Nephron (organoid): ENCODE results near the gene ADAM23.
A peak's percentile ranks its signal among the peaks of the same experiment; 100 is the strongest.

Experiments used
- H3K27ac Mint-ChIP-seq, 3 experiments: 2 replicates each; pipeline ENCODE4 v1.8.0; 2020; ENCODE audit warnings: mixed read lengths in 3 of 3, mild to moderate bottlenecking in 2 of 3, moderate library complexity in 1 of 3
- H3K27me3 Mint-ChIP-seq: 2 replicates; pipeline ENCODE4 v1.8.0; 2021; ENCODE audit warnings: low read depth, mild to moderate bottlenecking, moderate library complexity, mixed read lengths
- H3K36me3 Mint-ChIP-seq: 2 replicates; pipeline ENCODE4 v1.8.0; 2020; ENCODE audit warnings: low read depth, mixed read lengths
- H3K4me1 Mint-ChIP-seq: 2 replicates; pipeline ENCODE4 v1.8.0; 2020; ENCODE audit warnings: mixed read lengths
- H3K4me3 Mint-ChIP-seq, 3 experiments: 2 replicates each; pipeline ENCODE4 v1.8.0; 2020; ENCODE audit warnings: mild to moderate bottlenecking in 3 of 3, mixed read lengths in 3 of 3, moderate library complexity in 2 of 3
- H3K9me3 Mint-ChIP-seq: 2 replicates; pipeline ENCODE4 v1.8.0; 2020; ENCODE audit warnings: mixed read lengths
- CTCF ChIP-seq, 3 experiments: fragments of 200-600 bp; sonication (generic); IDR thresholded peaks; one replicate each; pipeline ENCODE4 v1.5.0; 2021; ENCODE audit warnings: antibody characterized with exemption in 3 of 3; ENCODE audit not compliant: unreplicated experiment in 3 of 3

Gene ADAM23

DNA sequence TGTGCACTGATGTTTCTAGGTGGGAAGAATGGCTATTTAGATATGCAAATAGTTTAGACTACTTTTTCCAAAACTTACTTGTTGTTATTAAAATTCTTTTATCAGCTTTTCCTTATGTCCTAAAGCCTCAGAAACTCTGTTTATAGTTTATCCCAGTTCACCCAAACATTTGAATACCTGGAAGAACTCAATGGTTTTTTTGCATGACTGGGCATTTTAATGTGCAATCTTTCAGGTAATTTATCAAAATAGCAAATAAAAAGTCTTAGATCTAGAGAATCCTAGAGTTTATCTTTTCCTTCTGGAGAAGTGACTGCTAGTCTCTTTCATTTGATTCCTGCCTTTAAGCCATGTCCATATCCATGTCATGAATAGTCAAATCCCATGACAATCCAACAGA, 9.6 kb upstream of the ADAM23 start:
- Mint-ChIP-seq H3K4me3 (no peak overlapping the region), H3K9me3 (no peaks in the 10 kb centered on the region), H3K27ac (no peak overlapping the region), H3K36me3 (no peaks in the 10 kb centered on the region), H3K27me3 (no peaks in the 10 kb centered on the region), H3K4me1 (no peaks in the 10 kb centered on the region)
- TF ChIP-seq CTCF (IDR thresholded peaks at IDR 0.05; ENCODE audit: unreplicated experiment in 3 of 3) = no peak

GRCh38 chr2:206435742-206436141, 7.6 kb upstream of the ADAM23 start:
- H3K27ac Mint-ChIP-seq = no peak overlapping the region

GRCh38 chr2:206438196-206438724, 5.1 kb upstream of the ADAM23 start:
- Mint-ChIP-seq H3K4me1 (peaks cover 10% of the 10 kb centered on the region), H3K9me3 (no peaks in the 10 kb centered on the region), H3K27me3 (peaks cover 36% of the 10 kb centered on the region), H3K27ac (no peak overlapping the region), H3K4me3 (no peak overlapping the region), H3K36me3 (no peaks in the 10 kb centered on the region)
- TF ChIP-seq CTCF (IDR thresholded peaks at IDR 0.05; ENCODE audit: unreplicated experiment in 3 of 3) = no peak

More at GRCh38 chr2:206435742-206436141, 7.6 kb upstream of the ADAM23 start:
- Mint-ChIP-seq H3K4me1 (no peaks in the 10 kb centered on the region), H3K4me3 (no peak overlapping the region), H3K27me3 (peaks cover 11% of the 10 kb centered on the region), H3K36me3 (no peaks in the 10 kb centered on the region), H3K9me3 (no peaks in the 10 kb centered on the region)
- TF ChIP-seq CTCF (IDR thresholded peaks at IDR 0.05; ENCODE audit: unreplicated experiment in 3 of 3) = no peak

DNA sequence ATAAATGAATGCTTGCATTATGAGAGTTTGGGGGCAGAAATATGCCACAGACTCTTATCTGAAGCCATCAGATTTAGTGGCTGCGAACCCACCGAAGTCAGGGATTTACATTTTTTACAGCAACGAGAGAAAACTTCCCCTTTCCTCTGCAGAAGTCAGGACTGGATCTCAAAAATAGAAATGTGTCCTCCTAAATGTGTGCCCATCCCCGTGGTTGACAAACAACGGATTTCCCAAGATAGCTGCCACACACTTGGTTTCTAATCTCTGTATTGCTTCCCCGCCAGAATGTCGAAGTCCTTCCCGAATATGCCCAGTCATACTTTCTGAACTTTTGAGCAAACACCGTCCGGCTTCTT, 879 bp upstream of the ADAM23 start:
- H3K27ac Mint-ChIP-seq = peak overlapping the region in 1 of 3 experiments; percentile 71
- no peaks in the 10 kb centered on the region for H3K36me3 Mint-ChIP-seq
- peaks cover 14% of the 10 kb centered on the region for H3K4me1 Mint-ChIP-seq
- peaks cover 57% of the 10 kb centered on the region for H3K27me3 Mint-ChIP-seq
- H3K4me3 Mint-ChIP-seq = peak overlapping the region; percentile 90 to 93 (median 91)
- no peaks in the 10 kb centered on the region for H3K9me3 Mint-ChIP-seq
- no peak for TF ChIP-seq CTCF (IDR thresholded peaks at IDR 0.05; ENCODE audit: unreplicated experiment in 3 of 3)

- Mint-ChIP-seq H3K4me1 (peaks cover 14% of the 10 kb centered on the region), H3K36me3 (no peaks in the 10 kb centered on the region), H3K4me3 (peak overlapping the region; percentile 84 to 92 (median 91)), H3K27me3 (peaks cover 57% of the 10 kb centered on the region), H3K27ac (peak overlapping the region in 1 of 3 experiments; percentile 10), H3K9me3 (no peaks in the 10 kb centered on the region)
- peak in 1 of 3 experiments; percentile 14 for TF ChIP-seq CTCF (IDR thresholded peaks at IDR 0.05; ENCODE audit: unreplicated experiment in 3 of 3)
These were observed 599 bp downstream of the ADAM23 start for GRCh38 chr2:206443735-206444527.

DNA sequence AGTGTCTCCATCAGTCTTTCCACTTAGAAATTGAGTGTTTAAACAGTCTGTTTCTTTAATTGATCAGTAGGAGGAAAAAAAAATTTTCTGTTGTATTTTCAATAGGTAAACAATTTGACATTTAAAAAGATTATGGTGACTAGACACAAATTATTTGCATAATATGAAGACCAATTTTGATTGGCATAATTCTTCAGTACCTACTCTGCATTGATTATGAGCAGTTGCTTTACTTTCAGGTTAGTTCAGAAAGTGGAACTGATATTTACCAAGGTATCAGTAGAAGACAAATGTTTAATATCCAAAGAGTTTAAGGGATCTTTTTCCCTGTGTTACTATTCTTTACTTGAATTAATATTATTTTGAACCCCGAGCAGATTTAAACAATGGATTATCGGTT, 2.6 kb downstream of the ADAM23 start:
- TF ChIP-seq CTCF (IDR thresholded peaks at IDR 0.05; ENCODE audit: unreplicated experiment in 3 of 3) = no peak
- Mint-ChIP-seq H3K4me1 (peaks cover 14% of the 10 kb centered on the region), H3K27me3 (peaks cover 44% of the 10 kb centered on the region), H3K4me3 (peak overlapping the region in 1 of 3 experiments; percentile 56), H3K36me3 (no peaks in the 10 kb centered on the region), H3K27ac (no peak overlapping the region), H3K9me3 (no peaks in the 10 kb centered on the region)
